KBM-7 (cell line): Measurements from ENCODE around the gene ALG13.
A peak's percentile ranks its signal among the peaks of the same experiment; 100 is the strongest.
"Not testable (repeated sequence)": the region's sequence is repeated elsewhere in the genome, so short reads cannot be mapped to it uniquely, and the experiment has no call there.

Source experiments
- DNase-seq: peaks from one replicate; pipeline ENCODE4 v3.0.0-alpha.2; 2015
- in situ Hi-C: fragments of 300-500 bp; cut with MboI; formaldehyde crosslinking; loops from 2 replicates; pipeline ENCODE4 v1.14.3; 2020; ENCODE audit warnings: low sequenced_read_pairs, low pct_unique_long_range_greater_than_20kb, mixed read lengths

The ALG13 gene

GRCh38 chrX:111680988-111681779 lies at the start of gene ALG13:
TSS of gene ALG13 (plus strand) at chrX:111681170. CDS start at chrX:111681219, 49 bp downstream.
- in situ Hi-C loops, result no loop called here

DNA sequence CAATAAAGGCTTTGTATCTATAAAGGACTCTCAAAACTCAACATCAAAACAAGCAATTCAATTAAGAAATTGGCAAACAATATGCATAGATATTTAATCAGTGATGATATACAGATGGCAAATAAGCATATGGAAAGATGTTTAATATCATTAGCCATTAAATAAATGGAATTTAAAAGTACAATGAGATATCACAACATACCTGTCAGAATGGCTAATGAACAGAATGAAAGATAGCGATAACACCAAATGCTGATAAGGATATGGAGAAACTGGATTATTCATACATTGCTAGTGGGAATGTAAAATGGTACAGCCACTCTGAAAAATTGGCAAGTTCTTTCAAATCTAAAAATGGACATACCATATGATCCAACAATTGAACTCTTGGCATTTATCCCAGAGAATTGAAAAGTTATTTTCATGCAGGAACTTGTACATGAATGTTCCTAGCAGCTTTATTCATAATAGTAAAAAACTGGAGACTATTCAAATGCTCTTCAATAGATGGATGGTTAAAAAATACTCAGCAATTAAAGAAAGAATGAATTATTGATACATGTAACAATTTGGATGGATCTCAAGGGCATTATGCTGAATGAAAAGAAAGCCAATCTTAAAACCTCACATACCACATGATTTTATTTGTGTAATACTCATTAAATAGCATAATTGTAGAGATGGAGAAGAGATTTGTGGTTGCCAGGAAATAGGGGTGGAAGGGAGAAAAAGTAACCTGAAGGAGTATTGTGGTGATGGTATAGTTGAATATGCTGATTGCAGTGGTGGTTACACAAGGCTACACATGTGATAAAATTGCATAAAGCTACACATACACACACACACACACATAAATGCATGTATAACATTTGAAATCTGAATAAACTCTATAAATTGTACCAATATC lies 45.9 kb upstream of the ALG13 start:
- in situ Hi-C loops, result no loop called here
- no peak for DNase-seq

More at GRCh38 chrX:111680988-111681779, at the start of gene ALG13:
- DNase-seq, result peak; percentile 94

GRCh38 chrX:111641969-111642368 lies 39.0 kb upstream of the ALG13 start:
- in situ Hi-C loops, result no loop called here
- DNase-seq, result no peak

GRCh38 chrX:111645165-111645564 lies 35.8 kb upstream of the ALG13 start:
- in situ Hi-C loops, DNase-seq: not testable (repeated sequence)

- no peak for DNase-seq
- in situ Hi-C loops, result no loop called here
These were observed 35.4 kb upstream of the ALG13 start for GRCh38 chrX:111645607-111646006.

DNA sequence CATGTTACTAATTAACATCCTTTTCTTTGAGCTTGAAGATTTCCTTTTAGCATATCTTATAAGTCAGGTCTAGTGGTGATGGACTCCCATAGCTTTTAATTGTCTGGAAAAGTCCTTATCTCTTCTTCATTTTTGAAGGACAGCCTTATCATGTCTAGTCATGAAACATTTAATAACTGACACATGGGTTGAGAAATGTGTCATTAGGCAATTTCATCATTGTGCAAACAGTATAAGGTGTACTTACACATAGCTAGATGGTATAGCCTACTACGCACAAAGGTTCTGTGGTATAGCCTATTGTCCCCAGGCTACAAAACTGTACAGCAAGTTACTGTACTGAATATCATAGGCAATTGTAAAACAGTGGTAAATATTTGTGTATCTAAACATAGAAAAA lies 34.5 kb upstream of the ALG13 start:
- in situ Hi-C loops, result no loop called here
- no peak for DNase-seq

DNA sequence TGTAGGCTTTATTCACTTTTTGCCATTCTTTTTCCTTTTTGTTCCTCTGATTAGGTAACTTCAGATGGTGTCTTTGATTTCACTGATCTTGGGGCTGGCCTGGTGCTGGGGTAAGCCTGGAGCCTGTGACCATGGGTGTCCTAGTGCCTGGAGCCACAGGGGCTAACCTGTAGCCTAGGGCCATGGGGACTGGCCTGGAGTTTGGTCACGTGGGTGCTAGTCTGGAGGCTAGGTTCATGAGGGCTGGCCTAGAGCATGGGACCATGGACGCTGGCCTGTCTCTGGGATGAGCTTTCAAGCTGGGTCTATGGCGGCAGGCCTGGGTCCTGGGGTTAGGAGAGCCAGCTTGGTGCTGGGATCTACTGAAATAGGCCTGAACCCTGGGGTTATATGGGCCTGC lies 32.2 kb upstream of the ALG13 start:
- DNase-seq, result no peak
- in situ Hi-C loops, result no loop called here

DNA sequence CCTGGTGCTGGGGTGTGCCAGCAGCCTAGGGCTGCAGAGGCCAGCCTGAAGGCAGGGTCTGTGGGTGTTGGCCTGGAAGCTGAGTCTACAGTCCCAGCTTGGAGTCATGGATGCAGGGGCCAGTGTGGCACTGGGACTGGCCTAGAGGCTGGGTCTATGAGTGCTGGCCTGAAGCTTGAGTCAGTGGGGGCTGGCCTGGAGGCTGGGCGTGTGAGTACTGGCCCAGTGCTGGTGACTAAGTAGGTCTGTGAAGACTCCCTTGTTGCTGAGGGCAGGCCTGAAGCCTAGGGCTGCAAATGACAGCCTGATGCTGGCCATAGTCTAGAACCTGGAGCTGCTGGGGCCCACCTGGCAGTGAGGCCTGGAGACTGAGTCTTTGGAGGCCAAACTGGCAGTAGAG lies 31.3 kb upstream of the ALG13 start:
- DNase-seq, result no peak

GRCh38 chrX:111650845-111651244 lies 30.1 kb upstream of the ALG13 start:
- in situ Hi-C loops, result no loop called here

More for the DNA sequence above, 31.3 kb upstream of the ALG13 start:
- in situ Hi-C loops, result no loop called here

GRCh38 chrX:111652719-111653118 lies 28.3 kb upstream of the ALG13 start:
- in situ Hi-C loops, result no loop called here
- DNase-seq, result no peak

More at GRCh38 chrX:111650845-111651244, 30.1 kb upstream of the ALG13 start:
- DNase-seq, result no peak

GRCh38 chrX:111661241-111661640 lies 19.7 kb upstream of the ALG13 start:
- DNase-seq, result peak; percentile 74
- in situ Hi-C loops, result no loop called here

DNA sequence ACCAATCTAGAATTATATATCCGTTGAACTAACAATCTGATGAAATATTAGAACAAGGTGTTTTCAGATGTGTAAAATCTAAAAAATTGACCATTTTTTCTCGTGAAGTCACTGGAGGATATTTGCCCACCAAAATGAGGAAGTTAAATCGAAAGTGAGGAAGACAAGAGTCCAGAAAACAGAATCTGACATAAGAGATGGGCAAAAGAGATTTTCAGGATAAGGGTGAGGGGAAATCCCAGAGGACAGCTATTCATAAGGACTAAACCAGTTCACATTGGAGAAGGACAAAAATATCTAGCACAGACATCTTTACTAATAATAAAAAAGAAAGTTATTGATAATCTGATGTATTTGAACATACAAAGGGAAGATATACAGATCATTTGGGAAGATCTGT lies 18.7 kb upstream of the ALG13 start:
- in situ Hi-C loops, result no loop called here
- peak; percentile 44 for DNase-seq

- no peak for DNase-seq
- in situ Hi-C loops, result no loop called here
These were observed 9.3 kb upstream of the ALG13 start for GRCh38 chrX:111671668-111672067.

GRCh38 chrX:111687305-111687704 lies 6.3 kb downstream of the ALG13 start:
- in situ Hi-C loops, result no loop called here

GRCh38 chrX:111695297-111695880 lies 14.4 kb downstream of the ALG13 start:
- in situ Hi-C loops, result no loop called here
- no peak for DNase-seq

More at GRCh38 chrX:111687305-111687704, 6.3 kb downstream of the ALG13 start:
- no peak for DNase-seq

- DNase-seq, result peak; percentile 8
- in situ Hi-C loops, result no loop called here
These were observed 38.6 kb downstream of the ALG13 start for GRCh38 chrX:111719426-111720210.

DNA sequence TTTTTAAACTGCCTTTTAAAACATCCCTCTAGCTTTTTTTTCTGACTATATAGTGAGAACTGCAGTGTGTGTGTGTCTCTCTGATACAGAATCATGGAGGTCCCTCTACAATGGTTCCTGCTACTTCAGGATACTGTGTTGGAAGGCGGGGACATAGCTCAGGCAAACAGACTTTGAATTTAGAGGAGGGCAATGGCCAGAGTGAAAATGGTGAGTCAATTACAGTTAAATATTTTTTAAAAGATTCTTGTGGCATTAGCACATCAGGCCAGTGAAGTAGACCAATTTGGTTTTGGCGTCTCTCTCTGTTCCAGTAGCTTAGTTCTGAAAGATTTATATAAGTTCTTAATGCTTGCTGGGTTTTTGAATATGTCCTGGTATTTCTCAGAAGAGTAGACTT lies 47.1 kb downstream of the ALG13 start:
- no peak for DNase-seq
- in situ Hi-C loops, result no loop called here

GRCh38 chrX:111731351-111731750 lies 50.4 kb downstream of the ALG13 start:
- in situ Hi-C loops, result no loop called here

GRCh38 chrX:111736571-111736970 lies 55.6 kb downstream of the ALG13 start:
- in situ Hi-C loops, result no loop called here
- no peak for DNase-seq

More at GRCh38 chrX:111731351-111731750, 50.4 kb downstream of the ALG13 start:
- no peak for DNase-seq
